GM15510 (cell line): ENCODE measurements around the gene MYCT1.

Source experiments
- POLR2A ChIP-seq: IDR thresholded peaks from 3 replicates; pipeline ENCODE4 v1.6.1; 2011; ENCODE audit warnings: borderline replicate concordance; ENCODE audit not compliant: insufficient read length; ENCODE audit errors: extremely low read depth

Gene MYCT1

GRCh38 chr6:152701081-152701862 lies 3.6 kb downstream of the MYCT1 start:
- TF ChIP-seq POLR2A: no peak

DNA sequence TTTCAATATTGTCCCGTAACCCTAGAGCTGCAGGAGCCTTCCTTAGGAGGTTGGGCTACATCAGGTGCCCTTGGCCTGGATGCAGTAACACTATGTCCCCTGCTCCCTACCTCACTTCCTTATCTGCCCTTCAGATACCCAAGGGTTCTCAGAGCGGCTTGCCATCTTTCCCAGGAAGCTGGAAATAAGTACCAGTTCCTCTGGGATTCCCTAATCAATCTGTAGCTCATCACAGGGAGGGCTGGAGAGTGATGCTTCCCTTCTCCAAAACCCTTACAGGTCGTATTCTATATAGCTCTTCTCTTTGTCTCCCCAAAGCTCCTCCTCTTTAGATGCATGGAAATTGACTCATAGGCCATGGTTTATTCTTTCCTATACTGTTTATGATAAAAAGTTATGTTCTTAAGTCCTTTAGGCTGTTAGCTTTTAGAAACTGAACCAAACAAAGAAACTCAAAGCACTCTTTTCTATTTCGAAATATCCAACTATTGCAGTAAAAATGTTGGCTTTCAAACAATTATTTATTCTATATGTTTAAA lies 4.2 kb downstream of the MYCT1 start:
- no peak for TF ChIP-seq POLR2A

GRCh38 chr6:152705327-152705726 lies 7.6 kb downstream of the MYCT1 start:
- TF ChIP-seq POLR2A: no peak

- no peak for TF ChIP-seq POLR2A
Observed at GRCh38 chr6:152716322-152716721, 18.6 kb downstream of the MYCT1 start.

GRCh38 chr6:152720974-152721373 lies 23.3 kb downstream of the MYCT1 start:
- TF ChIP-seq POLR2A: no peak

DNA sequence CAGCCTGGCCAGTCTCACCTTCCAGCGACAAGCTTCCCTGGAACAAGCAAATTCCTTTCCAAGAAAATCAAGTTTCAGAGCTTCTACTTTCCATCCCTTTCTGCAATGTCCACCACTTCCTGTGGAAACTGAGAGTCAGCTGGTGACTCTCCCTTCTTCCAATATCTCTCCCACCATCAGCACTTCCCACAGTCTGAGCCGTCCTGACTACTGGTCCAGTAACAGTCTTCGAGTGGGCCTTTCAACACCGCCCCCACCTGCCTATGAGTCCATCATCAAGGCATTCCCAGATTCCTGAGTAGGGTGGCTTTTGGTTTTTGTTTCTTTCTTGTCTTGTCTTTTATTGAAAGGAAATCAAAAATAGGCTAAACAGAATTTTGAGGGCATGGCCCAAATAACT lies 24.3 kb downstream of the MYCT1 start:
- TF ChIP-seq POLR2A: no peak

- TF ChIP-seq POLR2A: no peak
Observed at GRCh38 chr6:152723398-152723797, 25.7 kb downstream of the MYCT1 start.

DNA sequence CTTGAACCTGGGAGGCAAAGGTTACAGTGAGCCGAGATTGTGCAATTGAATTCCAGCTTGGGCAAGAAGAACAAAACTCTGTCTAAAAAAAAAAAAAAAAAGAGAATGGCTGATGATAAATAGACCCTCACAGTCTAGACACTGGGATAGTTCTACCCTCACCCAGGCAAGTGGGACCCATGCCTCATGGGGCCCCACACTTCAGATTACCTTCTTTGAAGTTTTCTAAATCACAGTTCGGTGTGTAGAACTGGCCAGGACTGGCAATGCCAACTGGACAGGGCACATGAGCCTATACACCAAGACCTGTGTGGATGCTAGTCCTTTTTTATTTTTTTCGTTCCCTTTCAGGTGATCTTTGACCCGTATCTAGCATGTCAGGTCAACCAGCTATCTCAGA lies 28.6 kb downstream of the MYCT1 start:
- no peak for TF ChIP-seq POLR2A

GRCh38 chr6:152727507-152727906 lies 29.8 kb downstream of the MYCT1 start:
- TF ChIP-seq POLR2A: no peak

DNA sequence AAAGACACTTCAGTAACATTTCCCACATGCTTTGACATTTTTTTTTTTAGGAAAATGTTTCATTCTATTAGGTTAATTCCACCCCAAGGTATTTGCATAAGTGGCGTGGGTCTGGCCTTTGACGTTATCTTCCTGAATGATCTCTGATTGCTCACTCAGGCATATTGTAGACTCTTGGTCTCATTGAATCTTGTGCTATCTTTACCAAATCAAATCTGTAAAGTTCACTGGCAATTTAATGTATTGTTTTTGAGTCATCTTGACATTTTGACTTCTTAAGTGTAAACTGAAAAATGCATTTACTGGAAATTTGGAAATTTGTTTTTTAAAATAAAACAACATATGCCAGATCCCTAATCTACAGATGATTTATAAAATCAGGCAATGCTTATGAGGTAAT lies 36.9 kb downstream of the MYCT1 start:
- no peak for TF ChIP-seq POLR2A

- TF ChIP-seq POLR2A: no peak
Observed at GRCh38 chr6:152736687-152737273, 39.1 kb downstream of the MYCT1 start.

DNA sequence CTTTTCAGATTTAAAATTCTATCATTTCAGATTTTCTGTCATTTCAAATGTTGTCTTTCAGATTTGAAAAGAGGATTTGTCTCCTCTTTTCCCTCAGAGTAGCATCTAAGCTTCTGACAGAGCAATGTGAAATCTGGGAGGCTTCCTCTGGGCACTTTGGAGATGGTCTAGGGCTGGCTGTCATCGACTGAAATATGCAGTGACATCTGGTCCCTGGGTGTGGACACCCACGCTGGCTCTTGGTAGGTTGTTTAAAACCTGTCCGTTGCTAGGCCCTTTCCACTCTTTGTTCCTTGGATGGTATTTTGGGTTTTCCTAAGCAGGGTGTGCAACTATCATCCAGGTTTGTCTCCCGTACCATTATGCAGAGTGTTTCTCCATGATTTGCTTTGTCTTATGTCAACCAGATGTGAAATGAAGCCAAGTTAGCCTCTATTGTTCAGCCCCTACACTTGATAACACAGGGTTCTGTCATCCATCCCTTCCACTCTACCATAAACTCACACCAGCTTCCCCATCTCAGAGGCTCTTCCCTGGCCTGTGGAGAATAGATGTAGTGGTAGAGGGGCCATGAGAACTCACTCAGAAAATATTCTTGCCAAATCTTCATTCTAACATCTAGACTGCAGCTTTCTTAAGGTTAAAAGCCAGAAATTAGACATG lies 47.9 kb downstream of the MYCT1 start:
- TF ChIP-seq POLR2A: no peak

DNA sequence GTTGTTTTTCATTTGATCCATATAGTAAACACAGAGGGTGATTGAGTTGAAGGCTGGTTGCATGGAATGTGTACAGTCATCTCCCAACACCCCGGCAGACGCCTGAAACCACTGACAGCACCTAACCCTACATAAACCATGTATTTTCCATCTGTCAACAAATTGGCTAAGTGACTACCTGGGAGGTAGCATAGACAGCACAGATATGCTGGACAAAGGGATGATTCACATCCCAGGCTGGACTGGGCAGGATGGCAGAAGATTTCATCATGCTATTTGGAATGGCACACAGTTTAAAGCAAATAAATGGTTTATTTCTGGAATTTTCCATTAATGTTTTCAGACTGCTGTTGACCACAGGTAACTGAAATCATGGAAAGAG lies 48.5 kb downstream of the MYCT1 start:
- TF ChIP-seq POLR2A: no peak

DNA sequence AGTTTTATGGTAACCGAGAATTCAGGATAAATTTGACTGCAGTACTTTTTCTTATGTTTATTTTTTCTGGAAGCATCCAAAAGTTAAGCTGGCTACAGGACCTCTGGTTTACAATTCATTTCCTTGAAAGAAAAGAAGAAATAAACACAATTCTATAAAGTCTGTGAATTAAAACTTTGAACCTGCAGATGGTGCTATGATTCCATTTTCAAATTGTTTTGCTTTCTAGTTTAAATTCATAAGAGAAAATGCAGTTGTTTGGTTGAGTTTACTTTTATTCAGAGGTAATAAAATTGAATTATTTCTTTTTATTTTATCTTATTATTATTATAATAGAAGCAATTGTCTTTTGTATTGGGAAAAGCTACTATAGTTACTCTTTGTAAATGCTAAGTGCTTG lies 51.1 kb downstream of the MYCT1 start:
- TF ChIP-seq POLR2A: no peak

DNA sequence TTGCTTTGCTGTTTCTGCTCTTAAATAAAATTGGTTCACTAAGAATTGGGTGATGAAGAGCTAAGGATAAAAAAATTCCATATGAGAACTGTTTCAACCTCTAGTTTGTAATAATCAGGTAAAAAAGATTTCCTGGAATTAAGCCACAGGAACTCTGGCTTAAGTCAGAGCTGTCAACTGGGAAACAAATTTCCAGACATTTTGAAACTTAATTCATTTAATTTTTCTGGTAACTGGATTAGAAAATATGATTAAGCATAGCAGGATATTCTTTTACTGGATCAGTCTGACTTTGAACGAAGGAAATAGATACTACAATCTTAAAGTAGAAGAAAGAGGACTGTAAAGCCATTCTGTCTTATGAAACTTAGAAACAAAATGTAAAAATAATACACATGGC lies 51.6 kb downstream of the MYCT1 start:
- no peak for TF ChIP-seq POLR2A
